NCI-H345 treated with DMSO at 0.1 percent for 48 hours (cell line): ENCODE results near the gene KIAA1614.

Source experiments
- DNase-seq: peaks from one replicate; lab custom pipeline; 2025; ENCODE audit not compliant: unreplicated experiment; lab: John Stamatoyannopoulos, UW

The KIAA1614 gene

DNA sequence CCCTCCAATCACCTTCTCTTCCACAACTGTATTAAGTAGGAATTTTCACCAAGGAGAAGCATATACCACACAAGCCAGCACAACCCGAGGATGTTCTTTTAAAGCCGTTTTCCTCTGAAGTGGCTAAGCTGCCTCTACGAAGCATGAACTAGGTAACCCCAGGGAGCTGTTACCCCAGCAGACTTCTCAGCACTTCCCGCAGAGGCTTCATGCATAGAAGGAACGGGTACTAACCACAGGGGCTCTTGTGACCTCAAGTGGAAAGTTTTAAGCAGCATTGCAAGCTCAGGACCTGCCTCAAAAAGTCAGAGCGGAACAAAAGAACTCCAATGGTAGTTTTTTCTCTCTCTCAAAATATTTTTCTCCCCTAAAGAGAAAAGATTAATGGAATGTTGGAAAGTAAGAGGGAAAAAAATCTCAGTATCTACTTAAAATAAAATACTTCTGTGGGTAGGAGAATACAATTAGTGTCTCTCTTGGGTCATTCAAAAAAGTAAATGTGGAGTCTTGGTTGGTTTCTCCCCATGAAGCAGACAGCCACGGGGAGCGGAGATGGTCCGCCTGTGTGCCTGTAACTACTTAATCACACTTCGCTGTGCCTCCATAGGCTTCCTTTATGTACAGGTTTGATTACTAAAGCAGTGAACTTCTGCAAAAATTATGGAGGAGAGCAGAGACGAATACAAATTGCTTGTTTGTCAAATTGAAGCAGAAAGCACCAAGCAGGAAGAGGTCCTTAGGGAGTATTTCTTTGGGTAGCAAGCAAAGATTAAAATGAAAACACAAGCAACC is 69.1 kb downstream of the KIAA1614 start:
- no peak for DNase-seq

DNA sequence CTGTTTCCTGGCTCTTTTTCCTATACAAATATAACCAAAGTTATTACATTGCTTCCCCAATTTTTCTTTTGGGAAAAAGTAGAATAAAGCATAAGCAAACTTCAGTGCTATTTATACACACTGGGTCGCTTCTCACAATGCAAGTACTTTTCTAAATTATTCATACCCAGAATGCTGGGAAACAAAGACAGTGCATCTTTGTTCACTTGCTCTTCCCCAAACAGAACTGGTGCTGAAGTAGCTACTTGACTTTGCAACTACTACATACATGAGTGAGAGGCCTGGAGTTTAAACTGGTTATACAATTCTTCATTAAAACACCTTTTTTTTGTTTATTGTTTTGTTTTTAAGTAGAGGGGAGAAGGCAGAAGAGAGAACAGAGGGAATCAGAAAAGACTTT is 69.7 kb downstream of the KIAA1614 start:
- DNase-seq = peak; percentile 38

DNA sequence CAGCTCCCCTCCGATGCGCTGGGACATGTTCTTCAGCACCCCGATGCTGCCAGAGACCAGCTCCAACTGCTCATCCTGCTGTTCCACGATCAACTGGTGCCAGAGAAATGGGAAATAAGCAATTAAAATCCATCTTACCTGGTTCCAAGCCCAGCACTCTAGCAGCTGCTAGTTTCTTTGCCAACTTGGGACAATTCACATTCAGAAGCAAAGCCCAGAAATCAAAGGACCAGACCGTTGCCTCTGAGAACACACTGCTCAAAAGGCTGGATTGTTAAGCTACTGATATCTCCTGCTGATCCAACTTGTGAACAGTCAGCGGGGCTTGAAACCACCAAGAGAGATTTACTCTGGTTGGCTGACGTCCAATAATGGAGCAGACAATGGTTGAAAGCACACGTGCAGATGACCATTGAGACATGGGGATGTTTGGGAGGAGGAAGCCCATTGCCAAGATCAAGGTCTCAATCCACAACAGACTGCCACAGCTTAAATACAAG is 75.6 kb downstream of the KIAA1614 start:
- DNase-seq = peak; percentile 94

DNA sequence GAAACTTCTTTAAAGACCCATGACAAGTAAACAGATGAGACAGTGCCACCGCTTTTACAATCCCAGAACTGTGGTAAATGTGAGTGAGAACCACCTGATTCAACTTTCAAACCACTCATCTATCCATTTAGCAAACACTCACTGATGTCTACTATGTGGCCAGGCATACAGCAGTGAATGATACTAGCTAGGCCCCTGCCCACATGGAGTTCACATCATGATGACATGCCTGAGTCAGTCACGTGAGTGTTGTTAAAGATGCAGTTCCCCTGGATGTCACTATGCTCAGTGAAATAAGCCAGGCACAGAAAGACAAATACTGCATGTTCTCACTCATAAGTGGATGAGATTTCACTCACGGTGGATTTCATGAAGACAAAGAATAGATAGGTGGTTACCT is 81.6 kb downstream of the KIAA1614 start:
- DNase-seq = peak; percentile 9

DNA sequence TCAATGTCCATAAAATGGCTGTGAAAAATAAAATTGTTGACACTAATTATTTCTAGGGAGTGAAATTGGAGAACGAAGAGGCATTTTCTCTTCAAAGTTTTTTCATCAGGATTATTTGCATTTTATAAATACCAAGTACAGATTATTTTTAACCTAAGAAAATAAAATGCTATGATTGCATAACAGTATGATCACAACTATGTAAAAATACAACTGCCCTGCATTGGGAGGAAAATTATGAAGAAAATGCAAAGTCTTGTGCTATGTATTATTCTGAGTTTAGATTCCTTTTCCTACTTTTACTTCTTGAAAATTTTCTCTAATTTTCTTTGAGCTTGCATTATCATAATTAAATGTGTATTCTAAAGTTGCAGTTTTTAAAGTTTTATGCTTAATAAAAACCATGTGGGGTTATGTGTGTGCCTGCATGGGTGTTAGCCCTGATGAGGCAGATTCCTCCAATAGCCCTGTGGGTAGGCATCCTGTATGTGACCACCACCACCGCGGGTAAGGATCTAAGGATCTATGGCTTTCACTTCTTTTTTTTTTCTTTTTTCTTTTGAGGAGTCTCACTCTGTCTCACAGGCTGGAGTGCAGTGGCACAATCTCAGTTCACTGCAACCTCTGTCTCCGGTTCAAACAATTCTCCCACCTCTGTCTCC is 85.3 kb downstream of the KIAA1614 start:
- DNase-seq = no peak
